HCT116 (cell line): ENCODE data around the gene R3HDML. TPM values are rescaled to one million over a fixed set of nuclear protein-coding genes. Genes with fewer than 3 reads are reported as not detected.
"Not testable (repeated sequence)": the region's sequence is repeated elsewhere in the genome, so short reads cannot be mapped to it uniquely, and the experiment has no call there.

ENCODE experiments used
- ATAC-seq: fragments of 200-7000 bp; cut with Tn5 transposase; 2 replicates; pipeline ENCODE4 v1.9.1; 2020; ENCODE audit warnings: mild to moderate bottlenecking, moderate library complexity
- BruUV-seq: library from RNA; stranded (reverse); fragments of 400-500 nt; replicated peaks from 2 replicates; lab custom pipeline; 2021; lab: Mats Ljungman, UMichigan
- CTCF ChIA-PET: fragments of 300-600 bp; sonication (Branson Sonifier 250); formaldehyde crosslinking; loops from one replicate; lab custom pipeline; 2021; ENCODE audit warnings: antibody characterized with exemption; lab: Charles Lee
- POLR2A ChIA-PET: fragments of 300-600, 350-600 bp; sonication (Branson Sonifier 250); formaldehyde crosslinking; loops from one replicate; lab custom pipeline; 2021; ENCODE audit warnings: antibody characterized with exemption; lab: Charles Lee
- RAD21 ChIA-PET, 2 experiments: fragments of 300-600 bp; sonication (Branson Sonifier 250); formaldehyde crosslinking; loops; one replicate each; lab custom pipeline; 2023; ENCODE audit warnings: low total read pairs in 2 of 2; ENCODE audit not compliant: uncharacterized antibody in 2 of 2, unreplicated experiment in 2 of 2, low non-redundant PET in 1 of 2; lab: Charles Lee
- DNase-seq: peaks from one replicate; pipeline ENCODE4 v3.0.0-alpha.2; 2010; ENCODE audit warnings: low read depth, low spot score
- H2AFZ ChIP-seq: fragments of 200-600 bp; shearing (Covaris generic), sonication (generic); 2 replicates; pipeline ENCODE4 v1.6.1; 2017; ENCODE audit warnings: low read depth, mixed run types, mixed read lengths, antibody characterized with exemption, low read length; ENCODE audit not compliant: poor library complexity, severe bottlenecking
- H3K27ac ChIP-seq: 2 replicates; pipeline ENCODE4 v1.5.1; 2012; ENCODE audit warnings: low read depth, low read length
- H3K27me3 ChIP-seq: fragments of 200-600 bp; sonication (generic); 2 replicates; pipeline ENCODE4 v1.6.1; 2016; ENCODE audit warnings: mixed run types, low read length, mixed read lengths; ENCODE audit not compliant: insufficient read depth
- H3K36me3 ChIP-seq, 2 experiments: fragments of 200-500 bp in 1 of 2; fragments of 200-600 bp in 1 of 2; sonication (Bioruptor generic) in 1 of 2; sonication (generic) in 1 of 2; 2 replicates each; pipeline versions ENCODE4 v1.5.1 to v1.6.1; 2014 to 2016; ENCODE audit warnings: low read length in 2 of 2, inconsistent platforms in 1 of 2, mixed read lengths in 1 of 2, mixed run types in 1 of 2; ENCODE audit not compliant: insufficient read depth in 2 of 2, control insufficient read depth in 1 of 2
- H3K4me1 ChIP-seq, 2 experiments: fragments of 200-600 bp in 1 of 2; sonication (generic) in 1 of 2; 2 replicates each; pipeline versions ENCODE4 v1.5.1 to v1.6.1; 2012 to 2017; ENCODE audit warnings: low read length in 2 of 2, inconsistent platforms in 1 of 2, mild to moderate bottlenecking in 1 of 2, mixed read lengths in 1 of 2, mixed run types in 1 of 2, moderate library complexity in 1 of 2; ENCODE audit not compliant: insufficient read depth in 2 of 2, control insufficient read depth in 1 of 2
- H3K4me2 ChIP-seq: fragments of 200-600 bp; sonication (generic); 2 replicates; pipeline ENCODE4 v1.6.1; 2017; ENCODE audit warnings: mixed run types, low read length, mixed read lengths
- H3K4me3 ChIP-seq, 2 experiments: fragments of 200-600 bp in 1 of 2; sonication (generic) in 1 of 2; replicated peaks in 1 of 2; 2 replicates each; pipeline ENCODE4 v1.5.1; 2011 to 2016; ENCODE audit warnings: low read length in 2 of 2, control low read depth in 1 of 2, low read depth in 1 of 2, mild to moderate bottlenecking in 1 of 2, mixed read lengths in 1 of 2, mixed run types in 1 of 2
- H3K79me2 ChIP-seq: fragments of 200-600 bp; sonication (generic); 2 replicates; pipeline ENCODE4 v1.6.1; 2017; ENCODE audit warnings: mild to moderate bottlenecking, mixed run types, low read length, moderate library complexity, mixed read lengths; ENCODE audit not compliant: insufficient read depth
- H3K9ac ChIP-seq: fragments of 200-600 bp; sonication (generic); 2 replicates; pipeline ENCODE4 v1.6.1; 2016; ENCODE audit warnings: low read length, mixed read lengths
- H3K9me2 ChIP-seq: fragments of 200-600 bp; sonication (generic), shearing (Covaris generic); 2 replicates; pipeline ENCODE4 v1.6.1; 2017; ENCODE audit warnings: mixed run types, mild to moderate bottlenecking, moderate library complexity; ENCODE audit not compliant: insufficient read depth
- H3K9me3 ChIP-seq, 2 experiments: fragments of 200-500 bp in 1 of 2; fragments of 200-600 bp in 1 of 2; sonication (Bioruptor generic) in 1 of 2; sonication (generic) in 1 of 2; 2 replicates each; pipeline ENCODE4 v1.6.1; 2014 to 2017; ENCODE audit warnings: low read length in 2 of 2, mixed read lengths in 2 of 2, inconsistent platforms in 1 of 2, low read depth in 1 of 2, mild to moderate bottlenecking in 1 of 2, mixed run types in 1 of 2, moderate library complexity in 1 of 2; ENCODE audit not compliant: control insufficient read depth in 1 of 2, insufficient read depth in 1 of 2
- H4K20me1 ChIP-seq: fragments of 200-600 bp; sonication (generic), shearing (Covaris generic); 2 replicates; pipeline ENCODE4 v1.6.1; 2017; ENCODE audit warnings: mixed run types, mild to moderate bottlenecking, moderate library complexity; ENCODE audit not compliant: insufficient read depth
- ATF3 ChIP-seq: IDR thresholded peaks from 2 replicates; pipeline ENCODE4 v1.6.1; 2012
- CBX3 ChIP-seq: IDR thresholded peaks from 2 replicates; pipeline ENCODE4 v1.6.1; 2012; ENCODE audit warnings: low read depth
- EGR1 ChIP-seq: IDR thresholded peaks from 2 replicates; pipeline ENCODE4 v1.6.1; 2012; ENCODE audit warnings: low read depth
- ELF1 ChIP-seq: IDR thresholded peaks from 2 replicates; pipeline ENCODE4 v1.6.1; 2012; ENCODE audit warnings: low read depth, borderline replicate concordance
- EZH2 ChIP-seq: fragments of 200-600 bp; sonication (generic); IDR thresholded peaks from 2 replicates; pipeline ENCODE4 v1.6.1; 2017; ENCODE audit warnings: antibody characterized with exemption, mixed run types
- EZH2phosphoT487 ChIP-seq: fragments of 200-600 bp; IDR thresholded peaks from 2 replicates; pipeline ENCODE4 v1.6.1; 2018; ENCODE audit warnings: antibody characterized with exemption, borderline replicate concordance
- JUND ChIP-seq: IDR thresholded peaks from 2 replicates; pipeline ENCODE4 v1.6.1; 2012
- MAX ChIP-seq: IDR thresholded peaks from 2 replicates; pipeline ENCODE4 v1.6.1; 2012
- POLR2A ChIP-seq: IDR thresholded peaks from 2 replicates; pipeline ENCODE4 v1.7.0; 2011; ENCODE audit warnings: borderline replicate concordance; ENCODE audit not compliant: insufficient read depth, insufficient read length; ENCODE audit errors: extremely low read depth
- RAD21 ChIP-seq: IDR thresholded peaks from 2 replicates; pipeline ENCODE4 v1.6.1; 2012; ENCODE audit warnings: low read depth, mild to moderate bottlenecking
- REST ChIP-seq: IDR thresholded peaks from 2 replicates; pipeline ENCODE4 v1.6.1; 2012; ENCODE audit warnings: low read depth
- SIN3A ChIP-seq: IDR thresholded peaks from 2 replicates; pipeline ENCODE4 v1.6.1; 2012; ENCODE audit warnings: low read depth
- SRF ChIP-seq: IDR thresholded peaks from 2 replicates; pipeline ENCODE4 v1.6.1; 2012; ENCODE audit warnings: low read depth
- TCF7L2 ChIP-seq: IDR thresholded peaks from 2 replicates; pipeline ENCODE4 v1.7.0; 2011; ENCODE audit warnings: borderline replicate concordance, inconsistent platforms; ENCODE audit not compliant: insufficient read depth, insufficient read length; ENCODE audit errors: extremely low read depth
- ZFX ChIP-seq: fragments of 450-650 bp; IDR thresholded peaks from 2 replicates; pipeline ENCODE4 v1.6.1; 2017
- ZNF274 ChIP-seq: fragments of 200-500 bp; sonication (Bioruptor generic); IDR thresholded peaks from 2 replicates; pipeline ENCODE4 v1.6.1; 2014; ENCODE audit warnings: mild to moderate bottlenecking, low read depth, low read length, inconsistent platforms
- intact Hi-C: fragments of 100-400 bp; cut with micrococcal nuclease; formaldehyde crosslinking; loops from 2 replicates; pipeline ENCODE4 v1.10.0; 2022
- total RNA-seq: library from RNA; stranded (reverse); gene quantifications from one replicate; pipeline ENCODE4 v1.2.1, GENCODE V29; 2021; ENCODE audit not compliant: unreplicated experiment

The R3HDML gene
- total RNA-seq, 1 experiment from 2014 or later = not detected

- Histone ChIP-seq H3K79me2 (no peaks in the 10 kb centered on the region), H3K27me3 (no peaks in the 10 kb centered on the region), H3K4me1 (peaks cover 11 to 20% of the 10 kb centered on the region in 2 experiments; a peak in 3 of 4 replicates), H3K4me2 (no peak overlapping the region), H4K20me1 (no peaks in the 10 kb centered on the region), H2AFZ (no peak overlapping the region), H3K27ac (no peak overlapping the region), H3K9me2 (no peaks in the 10 kb centered on the region), H3K4me3 (no peak overlapping the region), H3K36me3 (no peaks in the 10 kb centered on the region), H3K9me3 (no peaks in the 10 kb centered on the region), H3K9ac (no peak overlapping the region)
- no peak for TF ChIP-seq POLR2A
- TF ChIP-seq ATF3 = no peak
- TF ChIP-seq EZH2phosphoT487 = no peak
- no peak for TF ChIP-seq RAD21
- no peak for TF ChIP-seq ELF1
- no peak for TF ChIP-seq SRF
- TF ChIP-seq TCF7L2 = no peak
- TF ChIP-seq ZNF274 = no peak
- TF ChIP-seq SIN3A = no peak
- no peak for TF ChIP-seq JUND
- no peak for TF ChIP-seq MAX
- no peak for TF ChIP-seq ZFX
- TF ChIP-seq EZH2 = no peak
- TF ChIP-seq CBX3 = no peak
- TF ChIP-seq EGR1 = no peak
- no peak for TF ChIP-seq REST
- CTCF ChIA-PET = no interaction called here
- intact Hi-C loops = no loop called here
- ATAC-seq = no peak
- RAD21 ChIA-PET = no interaction called here
- no peak for DNase-seq
- no TSS peak for BruUV-seq
- POLR2A ChIA-PET = no interaction called here
These were observed 10.3 kb upstream of the R3HDML start for GRCh38 chr20:44326391-44327159.

GRCh38 chr20:44327748-44328147, 9.1 kb upstream of the R3HDML start:
- H3K4me2 ChIP-seq, CTCF ChIA-PET, H3K27me3 ChIP-seq, BruUV-seq, RAD21 ChIA-PET, H3K27ac ChIP-seq, H2AFZ ChIP-seq, POLR2A ChIA-PET, H3K9me3 ChIP-seq, H3K36me3 ChIP-seq, H3K4me3 ChIP-seq, intact Hi-C loops, ATAC-seq, H4K20me1 ChIP-seq, H3K79me2 ChIP-seq, H3K9me2 ChIP-seq, DNase-seq, H3K9ac ChIP-seq: not testable (repeated sequence)
- peaks cover 9 to 12% of the 10 kb centered on the region in 2 experiments; a peak in 3 of 4 replicates for H3K4me1 ChIP-seq
